GM12801 (cell line): Measurements from ENCODE around the gene SUGP2.

Source experiments
- TF ChIP-seq, protein P1 (sequence below): IDR thresholded peaks from one replicate; pipeline ENCODE4 v1.5.1; 2011; ENCODE audit warnings: control low read depth; ENCODE audit not compliant: insufficient read length; ENCODE audit errors: extremely low read depth

Gene SUGP2

DNA sequence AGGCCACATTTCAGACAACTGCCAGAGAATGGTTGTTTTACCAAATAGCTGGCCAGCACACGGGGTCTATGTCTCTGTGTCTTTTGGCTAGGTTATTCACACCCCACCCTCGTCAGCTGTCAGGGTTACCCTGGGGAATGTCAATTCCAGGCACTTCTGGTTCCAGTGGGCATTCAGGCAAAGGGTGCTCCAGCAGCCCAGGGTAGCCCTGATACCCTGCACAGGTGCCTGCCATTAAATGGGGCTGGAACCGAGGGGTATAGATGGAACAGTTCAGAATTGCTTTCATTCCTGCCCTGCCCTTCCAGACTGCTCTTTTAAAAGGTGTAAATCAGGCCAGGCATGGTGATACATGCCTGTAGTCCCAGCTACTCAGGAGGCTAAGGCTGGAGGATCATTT, 49.1 kb downstream of the SUGP2 start:
- TF ChIP-seq, protein P1, sequence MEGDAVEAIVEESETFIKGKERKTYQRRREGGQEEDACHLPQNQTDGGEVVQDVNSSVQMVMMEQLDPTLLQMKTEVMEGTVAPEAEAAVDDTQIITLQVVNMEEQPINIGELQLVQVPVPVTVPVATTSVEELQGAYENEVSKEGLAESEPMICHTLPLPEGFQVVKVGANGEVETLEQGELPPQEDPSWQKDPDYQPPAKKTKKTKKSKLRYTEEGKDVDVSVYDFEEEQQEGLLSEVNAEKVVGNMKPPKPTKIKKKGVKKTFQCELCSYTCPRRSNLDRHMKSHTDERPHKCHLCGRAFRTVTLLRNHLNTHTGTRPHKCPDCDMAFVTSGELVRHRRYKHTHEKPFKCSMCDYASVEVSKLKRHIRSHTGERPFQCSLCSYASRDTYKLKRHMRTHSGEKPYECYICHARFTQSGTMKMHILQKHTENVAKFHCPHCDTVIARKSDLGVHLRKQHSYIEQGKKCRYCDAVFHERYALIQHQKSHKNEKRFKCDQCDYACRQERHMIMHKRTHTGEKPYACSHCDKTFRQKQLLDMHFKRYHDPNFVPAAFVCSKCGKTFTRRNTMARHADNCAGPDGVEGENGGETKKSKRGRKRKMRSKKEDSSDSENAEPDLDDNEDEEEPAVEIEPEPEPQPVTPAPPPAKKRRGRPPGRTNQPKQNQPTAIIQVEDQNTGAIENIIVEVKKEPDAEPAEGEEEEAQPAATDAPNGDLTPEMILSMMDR = no peak

- TF ChIP-seq, protein P1 = no peak
Observed at GRCh38 chr19:18982669-18983068, 50.6 kb downstream of the SUGP2 start.

DNA sequence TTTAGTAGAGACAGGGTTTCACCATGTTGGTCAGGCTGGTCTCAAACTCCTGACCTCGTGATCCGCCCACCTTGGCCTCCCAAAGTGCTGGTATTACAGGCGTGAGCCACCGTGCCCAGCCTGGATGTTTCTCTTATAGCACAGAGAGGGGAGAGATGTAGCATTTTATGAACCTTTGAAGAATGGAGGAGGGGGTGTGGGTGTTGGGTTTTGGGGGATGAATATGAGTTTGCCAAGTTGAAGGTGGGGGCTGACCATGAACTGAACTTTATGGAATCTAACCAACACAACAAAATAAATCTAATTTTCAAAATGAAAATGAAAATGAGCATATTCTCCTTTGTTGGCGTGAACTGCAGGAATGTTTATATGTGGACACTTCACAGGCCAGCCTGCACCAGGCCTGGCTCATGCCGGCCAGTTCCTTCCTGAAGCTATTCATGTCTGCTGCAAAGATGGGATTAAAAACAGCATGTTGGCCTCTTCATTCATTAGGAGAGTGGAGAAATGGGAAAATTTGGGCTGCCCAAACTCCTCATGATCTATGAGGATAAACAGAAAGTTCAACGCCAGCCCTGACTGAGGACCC, 52.8 kb downstream of the SUGP2 start:
- TF ChIP-seq, protein P1 = no peak

GRCh38 chr19:18978616-18979015, 54.7 kb downstream of the SUGP2 start:
- TF ChIP-seq, protein P1 = no peak

DNA sequence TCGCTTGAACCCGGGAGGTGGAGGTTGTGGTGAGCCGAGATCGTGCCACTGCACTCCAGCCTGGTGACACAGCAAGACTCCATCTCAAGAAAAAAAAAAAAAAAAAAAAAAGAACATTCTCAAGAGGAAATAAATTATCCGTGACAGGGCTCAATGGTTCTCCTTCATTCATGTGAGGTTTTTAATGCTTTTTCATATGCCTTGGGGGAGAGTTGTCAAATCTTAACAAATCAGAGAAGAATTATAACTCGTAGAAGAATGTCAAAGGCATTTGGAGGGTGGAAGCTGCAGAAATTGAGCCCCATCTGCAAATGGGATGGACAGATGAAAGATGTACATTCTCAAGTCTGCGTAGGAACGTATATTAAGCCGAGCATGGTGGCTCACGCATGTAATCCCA, 57.4 kb downstream of the SUGP2 start:
- TF ChIP-seq, protein P1 = no peak

GRCh38 chr19:18975011-18975410, 58.3 kb downstream of the SUGP2 start:
- TF ChIP-seq, protein P1 = no peak

DNA sequence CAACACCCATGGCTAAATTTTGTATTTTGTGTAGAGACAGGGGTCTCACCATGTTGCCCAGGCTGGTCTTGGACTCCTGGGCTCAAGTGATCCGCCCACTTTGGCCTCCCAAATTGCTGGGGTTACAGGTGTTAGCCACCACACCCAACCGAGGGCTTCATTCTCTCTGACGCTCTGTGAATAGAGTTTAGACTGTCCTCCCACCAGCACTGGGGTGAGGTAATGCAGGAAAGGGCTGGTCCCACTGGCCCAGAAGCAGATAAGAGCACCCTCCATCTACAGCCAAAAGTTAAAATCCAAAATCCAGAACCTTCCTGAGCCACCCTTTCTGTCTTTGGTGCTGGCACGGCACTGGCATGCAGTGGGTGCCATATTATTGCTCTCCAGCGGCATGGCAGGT, 60.5 kb downstream of the SUGP2 start:
- TF ChIP-seq, protein P1 = no peak
